ENCODE measurements around the gene DYNLT1.
"Not testable (repeated sequence)": the region's sequence is repeated elsewhere in the genome, so short reads cannot be mapped to it uniquely, and the experiment has no call there.

Gene DYNLT1

GRCh38 chr6:158609455-158610155, 34.9 kb downstream of the DYNLT1 start:
- DNase-seq (ENCODE audit: low read depth) = no peak
- no peak overlapping the region for H3K4me3 ChIP-seq (ENCODE audit: low read depth, low read length)
- no peak for TF ChIP-seq CTCF (IDR thresholded peaks at IDR 0.05; ENCODE audit: low read depth, low read length, missing control alignments)

- H3K4me3 ChIP-seq (ENCODE audit: low read depth, low read length) = no peak overlapping the region
- DNase-seq (ENCODE audit: low read depth) = no peak
- no peak for TF ChIP-seq CTCF (IDR thresholded peaks at IDR 0.05; ENCODE audit: low read depth, low read length, missing control alignments)
Observed at GRCh38 chr6:158608221-158608620, 36.3 kb downstream of the DYNLT1 start.

GRCh38 chr6:158607411-158608170, 37.0 kb downstream of the DYNLT1 start:
- TF ChIP-seq CTCF (IDR thresholded peaks at IDR 0.05; ENCODE audit: low read depth, low read length, missing control alignments) = no peak
- no peak for DNase-seq (ENCODE audit: low read depth)
- no peak overlapping the region for H3K4me3 ChIP-seq (ENCODE audit: low read depth, low read length)

- no peak overlapping the region for H3K4me3 ChIP-seq (ENCODE audit: low read depth, low read length)
- no peak for DNase-seq (ENCODE audit: low read depth)
- no peak for TF ChIP-seq CTCF (IDR thresholded peaks at IDR 0.05; ENCODE audit: low read depth, low read length, missing control alignments)
Observed at GRCh38 chr6:158606935-158607334, 37.6 kb downstream of the DYNLT1 start.

GRCh38 chr6:158606011-158606410, 38.5 kb downstream of the DYNLT1 start:
- not testable (repeated sequence) for DNase-seq (ENCODE audit: low read depth); H3K4me3 ChIP-seq (ENCODE audit: low read depth, low read length)

- peak; percentile 18 for DNase-seq (ENCODE audit: low read depth)
- peak; percentile 81 for TF ChIP-seq CTCF (IDR thresholded peaks at IDR 0.05; ENCODE audit: low read depth, low read length, missing control alignments)
- no peak overlapping the region for H3K4me3 ChIP-seq (ENCODE audit: low read depth, low read length)
Observed at GRCh38 chr6:158605266-158605878, 39.2 kb downstream of the DYNLT1 start.

GRCh38 chr6:158604048-158604406, 40.5 kb downstream of the DYNLT1 start:
- no peak for TF ChIP-seq CTCF (IDR thresholded peaks at IDR 0.05; ENCODE audit: low read depth, low read length, missing control alignments)
- no peak overlapping the region for H3K4me3 ChIP-seq (ENCODE audit: low read depth, low read length)
- no peak for DNase-seq (ENCODE audit: low read depth)
